HK-2 (cell line): Measurements from ENCODE around the gene FNIP2.
"Not testable (repeated sequence)": the region's sequence is repeated elsewhere in the genome, so short reads cannot be mapped to it uniquely, and the experiment has no call there.

ENCODE experiments used
- DNase-seq: peaks from one replicate; pipeline ENCODE4 v3.0.0-alpha.2; 2018; ENCODE audit not compliant: unreplicated experiment

Gene FNIP2

GRCh38 chr4:158870626-158871334 is 102.0 kb downstream of the FNIP2 start:
- no peak for DNase-seq

GRCh38 chr4:158871335-158871724 is 102.5 kb downstream of the FNIP2 start:
- DNase-seq, result no peak

GRCh38 chr4:158873795-158874401 is 105.1 kb downstream of the FNIP2 start:
- no peak for DNase-seq

GRCh38 chr4:158875026-158875425 is 106.2 kb downstream of the FNIP2 start:
- DNase-seq, result no peak

- no peak for DNase-seq
These were observed 106.6 kb downstream of the FNIP2 start for GRCh38 chr4:158875455-158875854.

GRCh38 chr4:158877069-158877468 is 108.2 kb downstream of the FNIP2 start:
- no peak for DNase-seq

- not testable (repeated sequence) for DNase-seq
These were observed 113.3 kb downstream of the FNIP2 start for GRCh38 chr4:158882142-158882541.

GRCh38 chr4:158884280-158884679 is 115.5 kb downstream of the FNIP2 start:
- no peak for DNase-seq

- DNase-seq, result no peak
These were observed 116.7 kb downstream of the FNIP2 start for GRCh38 chr4:158885564-158885963.

GRCh38 chr4:158890294-158890693 is 121.5 kb downstream of the FNIP2 start:
- DNase-seq, result no peak

- DNase-seq, result no peak
These were observed 122.4 kb downstream of the FNIP2 start for GRCh38 chr4:158891256-158891655.

GRCh38 chr4:158894826-158895225 is 126.0 kb downstream of the FNIP2 start:
- no peak for DNase-seq

GRCh38 chr4:158895797-158896576 is 127.2 kb downstream of the FNIP2 start:
- DNase-seq, result no peak

- DNase-seq, result not testable (repeated sequence)
These were observed 127.9 kb downstream of the FNIP2 start for GRCh38 chr4:158896577-158897238.

GRCh38 chr4:158900408-158900807 is 131.6 kb downstream of the FNIP2 start:
- DNase-seq, result not testable (repeated sequence)

- DNase-seq, result peak; percentile 57
These were observed 133.7 kb downstream of the FNIP2 start for GRCh38 chr4:158902280-158903078.

- DNase-seq, result no peak
These were observed 134.2 kb downstream of the FNIP2 start for GRCh38 chr4:158903079-158903456.

GRCh38 chr4:158903472-158904043 is 134.7 kb downstream of the FNIP2 start:
- DNase-seq, result no peak

- no peak for DNase-seq
These were observed 136.0 kb downstream of the FNIP2 start for GRCh38 chr4:158904815-158905214.

- no peak for DNase-seq
These were observed 137.2 kb downstream of the FNIP2 start for GRCh38 chr4:158906073-158906472.

- no peak for DNase-seq
These were observed 143.6 kb downstream of the FNIP2 start for GRCh38 chr4:158912390-158912789.
